Suprapubic skin (tissue), 3 donors: ENCODE measurements around the gene UNC45B.

Source experiments
- POLR2A ChIP-seq, 2 donors: fragments of 450-650 bp; IDR thresholded peaks; one replicate each; pipeline ENCODE4 v1.6.1; 2017; ENCODE audit warnings: antibody characterized with exemption in 2 of 2, mild to moderate bottlenecking in 2 of 2, moderate library complexity in 2 of 2
- TF ChIP-seq, protein P1 (sequence below), 2 donors: fragments of 200-600 bp in 1 of 2; fragments of 450-650 bp in 1 of 2; sonication (generic) in 1 of 2; IDR thresholded peaks; one replicate each; pipeline ENCODE4 v1.5.1; 2016 to 2019; ENCODE audit warnings: antibody characterized with exemption in 2 of 2, mild to moderate bottlenecking in 1 of 2, moderate library complexity in 1 of 2

DNA sequence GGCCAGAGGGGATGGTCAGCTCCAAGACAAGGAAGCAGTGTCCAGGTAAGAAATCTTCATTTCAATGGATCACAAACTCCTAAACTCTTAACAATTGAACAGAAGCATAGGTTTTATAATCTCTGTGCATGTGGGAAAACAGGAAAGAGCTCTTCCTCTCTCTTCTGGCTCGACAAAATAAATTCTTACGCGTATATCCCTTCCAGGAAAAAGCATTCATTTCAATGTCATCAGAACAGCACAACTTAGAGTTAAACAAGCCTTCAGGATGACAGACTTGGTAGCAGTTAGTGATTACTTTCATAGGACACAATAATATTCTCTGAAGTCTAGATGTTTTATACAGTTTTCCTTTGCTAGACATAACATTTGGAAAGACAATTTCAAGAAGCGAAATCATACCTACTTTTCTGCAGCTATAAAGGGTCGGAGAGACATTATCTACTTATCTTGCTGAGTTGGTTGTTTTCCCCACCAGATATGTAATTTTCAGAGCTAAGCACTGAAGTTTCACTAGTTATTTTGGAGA is 65.9 kb downstream of the UNC45B start:
- no peak for TF ChIP-seq POLR2A (IDR thresholded peaks at IDR 0.05)
- TF ChIP-seq, protein P1, sequence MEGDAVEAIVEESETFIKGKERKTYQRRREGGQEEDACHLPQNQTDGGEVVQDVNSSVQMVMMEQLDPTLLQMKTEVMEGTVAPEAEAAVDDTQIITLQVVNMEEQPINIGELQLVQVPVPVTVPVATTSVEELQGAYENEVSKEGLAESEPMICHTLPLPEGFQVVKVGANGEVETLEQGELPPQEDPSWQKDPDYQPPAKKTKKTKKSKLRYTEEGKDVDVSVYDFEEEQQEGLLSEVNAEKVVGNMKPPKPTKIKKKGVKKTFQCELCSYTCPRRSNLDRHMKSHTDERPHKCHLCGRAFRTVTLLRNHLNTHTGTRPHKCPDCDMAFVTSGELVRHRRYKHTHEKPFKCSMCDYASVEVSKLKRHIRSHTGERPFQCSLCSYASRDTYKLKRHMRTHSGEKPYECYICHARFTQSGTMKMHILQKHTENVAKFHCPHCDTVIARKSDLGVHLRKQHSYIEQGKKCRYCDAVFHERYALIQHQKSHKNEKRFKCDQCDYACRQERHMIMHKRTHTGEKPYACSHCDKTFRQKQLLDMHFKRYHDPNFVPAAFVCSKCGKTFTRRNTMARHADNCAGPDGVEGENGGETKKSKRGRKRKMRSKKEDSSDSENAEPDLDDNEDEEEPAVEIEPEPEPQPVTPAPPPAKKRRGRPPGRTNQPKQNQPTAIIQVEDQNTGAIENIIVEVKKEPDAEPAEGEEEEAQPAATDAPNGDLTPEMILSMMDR (IDR thresholded peaks at IDR 0.05): no peak
